ENCODE data around the gene COX7B. TPM values are rescaled to one million over a fixed set of nuclear protein-coding genes. Genes with fewer than 3 reads are reported as not detected.
"Not testable (repeated sequence)": the region's sequence is repeated elsewhere in the genome, so short reads cannot be mapped to it uniquely, and the experiment has no call there.

The COX7B gene
- total RNA-seq (576 and 599 TPM in 2 replicates), polyA plus RNA-seq (462 and 547 TPM in 2 replicates)

- H3K36me3 ChIP-seq (replicated peaks; ENCODE audit: insufficient read depth, low read depth): no peaks in the 10 kb centered on the region
Measured at GRCh38 chrX:77899081-77899828, at the start of gene COX7B. Gene COX7B (plus strand): TSS chrX:77899468. CDS start chrX:77899554, 86 bp downstream.

GRCh38 chrX:77875372-77875771 lies 23.9 kb upstream of the COX7B start:
- Histone ChIP-seq H3K9me2 (replicated peaks; ENCODE audit: insufficient read depth) (no peaks in the 10 kb centered on the region), H3K79me2 (peaks cover 4% of the 10 kb centered on the region), H4K20me1 (ENCODE audit: insufficient read depth, poor library complexity, severe bottlenecking) (no peaks in the 10 kb centered on the region), H3K4me2 (no peak overlapping the region), H2AFZ (no peak overlapping the region), H3K36me3 (replicated peaks; ENCODE audit: insufficient read depth, low read depth) (no peaks in the 10 kb centered on the region), H3K27me3 (no peaks in the 10 kb centered on the region), H3K9me3 (ENCODE audit: low read depth) (no peaks in the 10 kb centered on the region), H3K27ac (no peak overlapping the region), H3K4me3 (no peak overlapping the region), H3K4me1 (ENCODE audit: insufficient read depth) (no peaks in the 10 kb centered on the region)
- 93% methylated on average over 8 of the region's 8 CpGs for WGBS (ENCODE audit: low lambda C conversion rate, missing lambda C conversion rate)
- TF ChIP-seq EZH2 (IDR thresholded peaks at IDR 0.05; ENCODE audit: borderline replicate concordance) (no peak), CTCF (IDR thresholded peaks at IDR 0.05; ENCODE audit: poor library complexity) (no peak), EZH2phosphoT487 (IDR thresholded peaks at IDR 0.05; ENCODE audit: low read depth, severe bottlenecking, unreplicated experiment) (no peak)
- no peak for DNase-seq (ENCODE audit: low spot score)

More at GRCh38 chrX:77899081-77899828, at the start of gene COX7B:
- 39% methylated on average over 28 of the region's 28 CpGs for WGBS (ENCODE audit: low lambda C conversion rate, missing lambda C conversion rate)
- no peaks in the 10 kb centered on the region for H3K4me1 ChIP-seq (ENCODE audit: insufficient read depth)
- H2AFZ ChIP-seq: peak within 1 kb of the TSS; percentile 82
- peaks cover 38% of the 10 kb centered on the region for H3K79me2 ChIP-seq
- no peak for TF ChIP-seq EZH2 (IDR thresholded peaks at IDR 0.05; ENCODE audit: borderline replicate concordance)
- no peak for TF ChIP-seq EZH2phosphoT487 (IDR thresholded peaks at IDR 0.05; ENCODE audit: low read depth, severe bottlenecking, unreplicated experiment)
- peak; percentile 49 for TF ChIP-seq CTCF (IDR thresholded peaks at IDR 0.05; ENCODE audit: poor library complexity)
- no peaks in the 10 kb centered on the region for H3K27me3 ChIP-seq
- peak within 1 kb of the TSS; percentile 36 for H3K4me3 ChIP-seq
- H3K27ac ChIP-seq: peak within 1 kb of the TSS; percentile 94
- no peaks in the 10 kb centered on the region for H4K20me1 ChIP-seq (ENCODE audit: insufficient read depth, poor library complexity, severe bottlenecking)
- H3K4me2 ChIP-seq: peak within 1 kb of the TSS; percentile 78
- DNase-seq (ENCODE audit: low spot score): peak; percentile 91
- no peaks in the 10 kb centered on the region for H3K9me2 ChIP-seq (replicated peaks; ENCODE audit: insufficient read depth)
- no peaks in the 10 kb centered on the region for H3K9me3 ChIP-seq (ENCODE audit: low read depth)

GRCh38 chrX:77881418-77881817 lies 17.9 kb upstream of the COX7B start:
- not testable (repeated sequence) for DNase-seq (ENCODE audit: low spot score); H3K79me2 ChIP-seq; H3K4me1 ChIP-seq (ENCODE audit: insufficient read depth); H3K27ac ChIP-seq; H3K9me2 ChIP-seq (replicated peaks; ENCODE audit: insufficient read depth); H2AFZ ChIP-seq; H3K4me2 ChIP-seq; H3K4me3 ChIP-seq; H3K9me3 ChIP-seq (ENCODE audit: low read depth); H3K27me3 ChIP-seq; H4K20me1 ChIP-seq (ENCODE audit: insufficient read depth, poor library complexity, severe bottlenecking); H3K36me3 ChIP-seq (replicated peaks; ENCODE audit: insufficient read depth, low read depth)
- WGBS (ENCODE audit: low lambda C conversion rate, missing lambda C conversion rate): 84% methylated on average over 4 of the region's 4 CpGs

- Histone ChIP-seq H3K9me3 (ENCODE audit: low read depth) (no peaks in the 10 kb centered on the region), H3K36me3 (replicated peaks; ENCODE audit: insufficient read depth, low read depth) (no peaks in the 10 kb centered on the region), H4K20me1 (ENCODE audit: insufficient read depth, poor library complexity, severe bottlenecking) (no peaks in the 10 kb centered on the region), H2AFZ (no peak overlapping the region), H3K4me1 (ENCODE audit: insufficient read depth) (no peaks in the 10 kb centered on the region), H3K4me3 (no peak overlapping the region), H3K27ac (no peak overlapping the region), H3K79me2 (peaks cover 55% of the 10 kb centered on the region), H3K9me2 (replicated peaks; ENCODE audit: insufficient read depth) (no peaks in the 10 kb centered on the region), H3K4me2 (no peak overlapping the region), H3K27me3 (no peaks in the 10 kb centered on the region)
- WGBS (ENCODE audit: low lambda C conversion rate, missing lambda C conversion rate): 75% methylated on average over 2 of the region's 2 CpGs
- TF ChIP-seq EZH2 (IDR thresholded peaks at IDR 0.05; ENCODE audit: borderline replicate concordance) (no peak), EZH2phosphoT487 (IDR thresholded peaks at IDR 0.05; ENCODE audit: low read depth, severe bottlenecking, unreplicated experiment) (no peak), CTCF (IDR thresholded peaks at IDR 0.05; ENCODE audit: poor library complexity) (no peak)
- DNase-seq (ENCODE audit: low spot score): no peak
Measured at GRCh38 chrX:77892887-77893286, 6.4 kb upstream of the COX7B start.
